ENCODE measurements around the gene HHAT. TPM values are rescaled to one million over a fixed set of nuclear protein-coding genes. Genes with fewer than 3 reads are reported as not detected.

The HHAT gene
- total RNA-seq, 4 donors from 2014 or later: 0.83 to 1.6 (median 1.2) TPM

DNA sequence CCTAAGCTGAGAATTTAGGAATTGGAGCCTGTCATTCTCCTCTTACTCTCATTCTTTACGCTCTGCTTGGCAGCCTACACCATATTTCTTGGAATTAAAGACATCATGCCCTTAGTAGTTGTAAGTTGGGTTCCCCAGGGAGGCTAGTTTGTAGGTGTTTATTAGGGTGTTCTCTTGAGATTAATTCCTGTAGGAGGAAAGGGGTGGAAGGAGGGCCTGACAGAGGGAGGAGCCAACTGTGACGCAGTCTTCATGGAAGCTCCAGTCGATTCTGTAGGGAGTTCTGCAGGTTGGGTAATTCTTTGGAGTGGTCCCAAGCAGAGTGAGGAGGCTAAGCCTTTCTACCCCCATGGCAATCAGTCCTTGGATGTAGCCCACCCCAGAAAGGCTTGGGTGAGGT lies 111.4 kb downstream of the HHAT start:
- no peaks in the 10 kb centered on the region for H3K27me3 ChIP-seq
- no peaks in the 10 kb centered on the region for H3K9me3 ChIP-seq
- no peak overlapping the region for H3K4me3 ChIP-seq
- intact Hi-C loops (cut with DNase I): no loop called here
- WGBS: 95% methylated on average over 3 of the region's 3 CpGs
- H3K27ac ChIP-seq (replicated peaks in 1 of 4): no peak overlapping the region
- DNase-seq (ENCODE audit: extremely low spot score): no peak
- H3K4me1 ChIP-seq: no peaks in the 10 kb centered on the region
- H3K36me3 ChIP-seq: no peaks in the 10 kb centered on the region
- TF ChIP-seq EP300 (IDR thresholded peaks at IDR 0.05) (no peak), POLR2A (IDR thresholded peaks at IDR 0.05; ENCODE audit: low read depth) (no peak), POLR2AphosphoS5 (IDR thresholded peaks at IDR 0.05) (no peak), CTCF (IDR thresholded peaks at IDR 0.05) (no peak)

DNA sequence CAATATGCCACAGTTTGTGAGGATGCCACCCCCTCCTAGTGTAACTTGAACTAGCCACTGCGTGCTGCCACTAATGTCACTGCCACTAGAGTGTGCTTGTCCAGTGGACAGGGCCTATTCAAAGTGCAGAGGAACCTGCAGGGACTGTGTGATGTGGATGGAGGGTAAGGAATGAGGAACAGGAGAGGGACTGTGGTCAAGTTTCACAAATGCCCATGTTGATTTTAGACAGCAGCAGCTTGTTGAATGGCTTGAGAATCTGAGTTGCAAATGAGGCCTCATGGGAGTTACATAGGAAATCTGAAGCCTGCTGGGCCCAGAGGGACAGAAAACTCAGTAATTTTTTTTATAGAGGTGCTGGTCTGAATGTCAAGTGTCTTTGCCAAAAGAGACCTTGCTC lies 112.3 kb downstream of the HHAT start:
- TF ChIP-seq CTCF (IDR thresholded peaks at IDR 0.05) (no peak), EP300 (IDR thresholded peaks at IDR 0.05) (no peak), POLR2A (IDR thresholded peaks at IDR 0.05; ENCODE audit: low read depth) (no peak), POLR2AphosphoS5 (IDR thresholded peaks at IDR 0.05) (no peak)
- H3K4me3 ChIP-seq: no peak overlapping the region
- no peaks in the 10 kb centered on the region for H3K4me1 ChIP-seq
- intact Hi-C loops (cut with DNase I): no loop called here
- WGBS: 100% methylated on average over 1 of the region's 1 CpG
- no peak overlapping the region for H3K27ac ChIP-seq (replicated peaks in 1 of 4)
- no peak for DNase-seq (ENCODE audit: extremely low spot score)
- H3K27me3 ChIP-seq: no peaks in the 10 kb centered on the region
- no peaks in the 10 kb centered on the region for H3K9me3 ChIP-seq
- no peaks in the 10 kb centered on the region for H3K36me3 ChIP-seq

DNA sequence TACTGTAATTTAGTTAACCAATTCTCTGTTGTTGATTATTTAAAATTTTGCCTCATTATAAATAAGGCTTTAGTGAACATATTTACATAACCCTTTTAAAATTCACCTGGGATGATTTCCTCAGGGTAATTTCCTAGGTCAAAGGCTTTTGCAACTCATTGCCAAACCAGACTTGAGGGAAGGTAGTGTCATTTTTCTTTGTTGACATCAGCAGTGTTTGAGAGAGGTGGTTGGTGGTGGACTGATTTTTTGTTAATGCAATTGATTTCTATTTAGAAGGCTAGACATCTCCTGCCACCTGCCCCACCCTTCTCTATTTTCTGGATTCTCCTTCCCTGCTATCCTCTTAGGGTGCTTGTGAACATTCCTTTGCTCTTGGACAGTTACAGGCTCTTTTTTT lies 116.8 kb downstream of the HHAT start:
- no peak for TF ChIP-seq POLR2AphosphoS5 (IDR thresholded peaks at IDR 0.05)
- no peak for TF ChIP-seq CTCF (IDR thresholded peaks at IDR 0.05)
- TF ChIP-seq EP300 (IDR thresholded peaks at IDR 0.05): no peak
- no peak for TF ChIP-seq POLR2A (IDR thresholded peaks at IDR 0.05; ENCODE audit: low read depth)
- DNase-seq (ENCODE audit: extremely low spot score): no peak
- Histone ChIP-seq H3K27me3 (no peaks in the 10 kb centered on the region), H3K4me3 (no peak overlapping the region), H3K9me3 (no peaks in the 10 kb centered on the region), H3K27ac (replicated peaks in 1 of 4) (no peak overlapping the region), H3K4me1 (no peaks in the 10 kb centered on the region), H3K36me3 (no peaks in the 10 kb centered on the region)
- intact Hi-C loops (cut with DNase I): no loop called here

GRCh38 chr1:210445931-210446330 lies 117.2 kb downstream of the HHAT start:
- no peaks in the 10 kb centered on the region for H3K36me3 ChIP-seq
- H3K4me3 ChIP-seq: no peak overlapping the region
- DNase-seq (ENCODE audit: extremely low spot score): no peak
- H3K27ac ChIP-seq (replicated peaks in 1 of 4): no peak overlapping the region
- H3K9me3 ChIP-seq: no peaks in the 10 kb centered on the region
- H3K4me1 ChIP-seq: no peaks in the 10 kb centered on the region
- no peaks in the 10 kb centered on the region for H3K27me3 ChIP-seq
- WGBS: 83% methylated on average over 7 of the region's 7 CpGs
- TF ChIP-seq POLR2A (IDR thresholded peaks at IDR 0.05; ENCODE audit: low read depth) (no peak), EP300 (IDR thresholded peaks at IDR 0.05) (no peak), CTCF (IDR thresholded peaks at IDR 0.05) (no peak), POLR2AphosphoS5 (IDR thresholded peaks at IDR 0.05) (no peak)
- intact Hi-C loops (cut with DNase I): no loop called here

- intact Hi-C loops (cut with DNase I): no loop called here
- DNase-seq (ENCODE audit: extremely low spot score): no peak
- no peak overlapping the region for H3K27ac ChIP-seq (replicated peaks in 1 of 4)
These were observed 117.8 kb downstream of the HHAT start for GRCh38 chr1:210446479-210446878.

More at GRCh38 chr1:210446479-210446878, 117.8 kb downstream of the HHAT start:
- H3K4me1 ChIP-seq: no peaks in the 10 kb centered on the region
- WGBS: 70% methylated on average over 6 of the region's 9 CpGs
- H3K27me3 ChIP-seq: no peaks in the 10 kb centered on the region
- no peaks in the 10 kb centered on the region for H3K36me3 ChIP-seq
- no peak overlapping the region for H3K4me3 ChIP-seq
- TF ChIP-seq POLR2A (IDR thresholded peaks at IDR 0.05; ENCODE audit: low read depth) (no peak), CTCF (IDR thresholded peaks at IDR 0.05) (no peak), POLR2AphosphoS5 (IDR thresholded peaks at IDR 0.05) (no peak), EP300 (IDR thresholded peaks at IDR 0.05) (no peak)
- H3K9me3 ChIP-seq: no peaks in the 10 kb centered on the region

Measured in esophagus muscularis mucosa (tissue), 4 donors.